HCT116 (cell line): ENCODE results near the gene CD22. TPM values are rescaled to one million over a fixed set of nuclear protein-coding genes. Genes with fewer than 3 reads are reported as not detected.

Experiments used
- ATAC-seq: fragments of 200-7000 bp; cut with Tn5 transposase; 2 replicates; pipeline ENCODE4 v1.9.1; 2020; ENCODE audit warnings: mild to moderate bottlenecking, moderate library complexity
- BruUV-seq: library from RNA; stranded (reverse); fragments of 400-500 nt; replicated peaks from 2 replicates; lab custom pipeline; 2021; lab: Mats Ljungman, UMichigan
- CTCF ChIA-PET: fragments of 300-600 bp; sonication (Branson Sonifier 250); formaldehyde crosslinking; loops from one replicate; lab custom pipeline; 2021; ENCODE audit warnings: antibody characterized with exemption; lab: Charles Lee
- POLR2A ChIA-PET: fragments of 300-600, 350-600 bp; sonication (Branson Sonifier 250); formaldehyde crosslinking; loops from one replicate; lab custom pipeline; 2021; ENCODE audit warnings: antibody characterized with exemption; lab: Charles Lee
- RAD21 ChIA-PET, 2 experiments: fragments of 300-600 bp; sonication (Branson Sonifier 250); formaldehyde crosslinking; loops; one replicate each; lab custom pipeline; 2023; ENCODE audit warnings: low total read pairs in 2 of 2; ENCODE audit not compliant: uncharacterized antibody in 2 of 2, unreplicated experiment in 2 of 2, low non-redundant PET in 1 of 2; lab: Charles Lee
- DNase-seq: peaks from one replicate; pipeline ENCODE4 v3.0.0-alpha.2; 2010; ENCODE audit warnings: low read depth, low spot score
- H2AFZ ChIP-seq: fragments of 200-600 bp; shearing (Covaris generic), sonication (generic); 2 replicates; pipeline ENCODE4 v1.6.1; 2017; ENCODE audit warnings: low read depth, mixed run types, mixed read lengths, antibody characterized with exemption, low read length; ENCODE audit not compliant: poor library complexity, severe bottlenecking
- H3K27ac ChIP-seq: 2 replicates; pipeline ENCODE4 v1.5.1; 2012; ENCODE audit warnings: low read depth, low read length
- H3K27me3 ChIP-seq: fragments of 200-600 bp; sonication (generic); 2 replicates; pipeline ENCODE4 v1.6.1; 2016; ENCODE audit warnings: mixed run types, low read length, mixed read lengths; ENCODE audit not compliant: insufficient read depth
- H3K36me3 ChIP-seq, 2 experiments: fragments of 200-500 bp in 1 of 2; fragments of 200-600 bp in 1 of 2; sonication (Bioruptor generic) in 1 of 2; sonication (generic) in 1 of 2; 2 replicates each; pipeline versions ENCODE4 v1.5.1 to v1.6.1; 2014 to 2016; ENCODE audit warnings: low read length in 2 of 2, inconsistent platforms in 1 of 2, mixed read lengths in 1 of 2, mixed run types in 1 of 2; ENCODE audit not compliant: insufficient read depth in 2 of 2, control insufficient read depth in 1 of 2
- H3K4me1 ChIP-seq, 2 experiments: fragments of 200-600 bp in 1 of 2; sonication (generic) in 1 of 2; 2 replicates each; pipeline versions ENCODE4 v1.5.1 to v1.6.1; 2012 to 2017; ENCODE audit warnings: low read length in 2 of 2, inconsistent platforms in 1 of 2, mild to moderate bottlenecking in 1 of 2, mixed read lengths in 1 of 2, mixed run types in 1 of 2, moderate library complexity in 1 of 2; ENCODE audit not compliant: insufficient read depth in 2 of 2, control insufficient read depth in 1 of 2
- H3K4me2 ChIP-seq: fragments of 200-600 bp; sonication (generic); 2 replicates; pipeline ENCODE4 v1.6.1; 2017; ENCODE audit warnings: mixed run types, low read length, mixed read lengths
- H3K4me3 ChIP-seq, 2 experiments: fragments of 200-600 bp in 1 of 2; sonication (generic) in 1 of 2; replicated peaks in 1 of 2; 2 replicates each; pipeline ENCODE4 v1.5.1; 2011 to 2016; ENCODE audit warnings: low read length in 2 of 2, control low read depth in 1 of 2, low read depth in 1 of 2, mild to moderate bottlenecking in 1 of 2, mixed read lengths in 1 of 2, mixed run types in 1 of 2
- H3K79me2 ChIP-seq: fragments of 200-600 bp; sonication (generic); 2 replicates; pipeline ENCODE4 v1.6.1; 2017; ENCODE audit warnings: mild to moderate bottlenecking, mixed run types, low read length, moderate library complexity, mixed read lengths; ENCODE audit not compliant: insufficient read depth
- H3K9ac ChIP-seq: fragments of 200-600 bp; sonication (generic); 2 replicates; pipeline ENCODE4 v1.6.1; 2016; ENCODE audit warnings: low read length, mixed read lengths
- H3K9me2 ChIP-seq: fragments of 200-600 bp; sonication (generic), shearing (Covaris generic); 2 replicates; pipeline ENCODE4 v1.6.1; 2017; ENCODE audit warnings: mixed run types, mild to moderate bottlenecking, moderate library complexity; ENCODE audit not compliant: insufficient read depth
- H3K9me3 ChIP-seq, 2 experiments: fragments of 200-500 bp in 1 of 2; fragments of 200-600 bp in 1 of 2; sonication (Bioruptor generic) in 1 of 2; sonication (generic) in 1 of 2; 2 replicates each; pipeline ENCODE4 v1.6.1; 2014 to 2017; ENCODE audit warnings: low read length in 2 of 2, mixed read lengths in 2 of 2, inconsistent platforms in 1 of 2, low read depth in 1 of 2, mild to moderate bottlenecking in 1 of 2, mixed run types in 1 of 2, moderate library complexity in 1 of 2; ENCODE audit not compliant: control insufficient read depth in 1 of 2, insufficient read depth in 1 of 2
- H4K20me1 ChIP-seq: fragments of 200-600 bp; sonication (generic), shearing (Covaris generic); 2 replicates; pipeline ENCODE4 v1.6.1; 2017; ENCODE audit warnings: mixed run types, mild to moderate bottlenecking, moderate library complexity; ENCODE audit not compliant: insufficient read depth
- ATF3 ChIP-seq: IDR thresholded peaks from 2 replicates; pipeline ENCODE4 v1.6.1; 2012
- CBX3 ChIP-seq: IDR thresholded peaks from 2 replicates; pipeline ENCODE4 v1.6.1; 2012; ENCODE audit warnings: low read depth
- CTCF ChIP-seq, 3 experiments: fragments of 200-600 bp in 1 of 3; sonication (generic) in 1 of 3; IDR thresholded peaks in 2 of 3; conservative IDR thresholded peaks in 1 of 3; 2 replicates each; pipeline ENCODE4 v1.5.1; 2012 to 2017; ENCODE audit warnings: low read depth in 2 of 3, low read length in 2 of 3, antibody characterized with exemption in 1 of 3, borderline replicate concordance in 1 of 3, control low read depth in 1 of 3, mild to moderate bottlenecking in 1 of 3, mixed read lengths in 1 of 3, mixed run types in 1 of 3, moderate library complexity in 1 of 3; ENCODE audit not compliant: insufficient read depth in 1 of 3
- EZH2 ChIP-seq: fragments of 200-600 bp; sonication (generic); IDR thresholded peaks from 2 replicates; pipeline ENCODE4 v1.6.1; 2017; ENCODE audit warnings: antibody characterized with exemption, mixed run types
- EZH2phosphoT487 ChIP-seq: fragments of 200-600 bp; IDR thresholded peaks from 2 replicates; pipeline ENCODE4 v1.6.1; 2018; ENCODE audit warnings: antibody characterized with exemption, borderline replicate concordance
- FOSL1 ChIP-seq: IDR thresholded peaks from 2 replicates; pipeline ENCODE4 v1.6.1; 2012; ENCODE audit warnings: low read depth
- JUND ChIP-seq: IDR thresholded peaks from 2 replicates; pipeline ENCODE4 v1.6.1; 2012
- MAX ChIP-seq: IDR thresholded peaks from 2 replicates; pipeline ENCODE4 v1.6.1; 2012
- POLR2A ChIP-seq: IDR thresholded peaks from 2 replicates; pipeline ENCODE4 v1.7.0; 2011; ENCODE audit warnings: borderline replicate concordance; ENCODE audit not compliant: insufficient read depth, insufficient read length; ENCODE audit errors: extremely low read depth
- POLR2AphosphoS5 ChIP-seq: IDR thresholded peaks from 2 replicates; pipeline ENCODE4 v1.6.1; 2011; ENCODE audit warnings: mild to moderate bottlenecking, low read depth, low read length, moderate library complexity
- SIN3A ChIP-seq: IDR thresholded peaks from 2 replicates; pipeline ENCODE4 v1.6.1; 2012; ENCODE audit warnings: low read depth
- SP1 ChIP-seq: IDR thresholded peaks from 2 replicates; pipeline ENCODE4 v1.6.1; 2012; ENCODE audit warnings: low read depth
- SRF ChIP-seq: IDR thresholded peaks from 2 replicates; pipeline ENCODE4 v1.6.1; 2012; ENCODE audit warnings: low read depth
- TCF7L2 ChIP-seq: IDR thresholded peaks from 2 replicates; pipeline ENCODE4 v1.7.0; 2011; ENCODE audit warnings: borderline replicate concordance, inconsistent platforms; ENCODE audit not compliant: insufficient read depth, insufficient read length; ENCODE audit errors: extremely low read depth
- YY1 ChIP-seq: IDR thresholded peaks from 2 replicates; pipeline ENCODE4 v1.6.1; 2011; ENCODE audit warnings: low read length, low read depth, moderate library complexity, mild to moderate bottlenecking; ENCODE audit not compliant: insufficient replicate concordance; ENCODE audit errors: extremely low read depth
- intact Hi-C: fragments of 100-400 bp; cut with micrococcal nuclease; formaldehyde crosslinking; loops from 2 replicates; pipeline ENCODE4 v1.10.0; 2022
- total RNA-seq: library from RNA; stranded (reverse); gene quantifications from one replicate; pipeline ENCODE4 v1.2.1, GENCODE V29; 2021; ENCODE audit not compliant: unreplicated experiment
- TF ChIP-seq, protein P1 (sequence below): IDR thresholded peaks from 2 replicates; pipeline ENCODE4 v1.6.1; 2011; ENCODE audit warnings: mild to moderate bottlenecking, low read length, moderate library complexity; ENCODE audit not compliant: insufficient replicate concordance; ENCODE audit errors: extremely low read depth
- TF ChIP-seq, protein P2 (sequence below): IDR thresholded peaks from 2 replicates; pipeline ENCODE4 v1.6.1; 2012; ENCODE audit warnings: low read depth

CD22 gene
- total RNA-seq, 1 experiment from 2014 or later: 7.0 TPM

- no peak overlapping the region for H3K4me3 ChIP-seq
- TF ChIP-seq MAX (no peak), CBX3 (no peak), FOSL1 (no peak), JUND (no peak), SIN3A (no peak), SRF (no peak), CTCF (IDR thresholded peaks at IDR 0.05 in 2 of 3, conservative IDR thresholded peaks at IDR 0.05 in 1 of 3; ENCODE audit: borderline replicate concordance in 1 of 3, insufficient read depth in 1 of 3, low read depth in 2 of 3, low read length in 2 of 3) (no peak), ATF3 (no peak), EZH2 (no peak), EZH2phosphoT487 (no peak), TCF7L2 (no peak), POLR2A (no peak), SP1 (no peak), YY1 (no peak), POLR2AphosphoS5 (no peak)
- TF ChIP-seq, protein P1, sequence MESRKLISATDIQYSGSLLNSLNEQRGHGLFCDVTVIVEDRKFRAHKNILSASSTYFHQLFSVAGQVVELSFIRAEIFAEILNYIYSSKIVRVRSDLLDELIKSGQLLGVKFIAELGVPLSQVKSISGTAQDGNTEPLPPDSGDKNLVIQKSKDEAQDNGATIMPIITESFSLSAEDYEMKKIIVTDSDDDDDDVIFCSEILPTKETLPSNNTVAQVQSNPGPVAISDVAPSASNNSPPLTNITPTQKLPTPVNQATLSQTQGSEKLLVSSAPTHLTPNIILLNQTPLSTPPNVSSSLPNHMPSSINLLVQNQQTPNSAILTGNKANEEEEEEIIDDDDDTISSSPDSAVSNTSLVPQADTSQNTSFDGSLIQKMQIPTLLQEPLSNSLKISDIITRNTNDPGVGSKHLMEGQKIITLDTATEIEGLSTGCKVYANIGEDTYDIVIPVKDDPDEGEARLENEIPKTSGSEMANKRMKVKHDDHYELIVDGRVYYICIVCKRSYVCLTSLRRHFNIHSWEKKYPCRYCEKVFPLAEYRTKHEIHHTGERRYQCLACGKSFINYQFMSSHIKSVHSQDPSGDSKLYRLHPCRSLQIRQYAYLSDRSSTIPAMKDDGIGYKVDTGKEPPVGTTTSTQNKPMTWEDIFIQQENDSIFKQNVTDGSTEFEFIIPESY: no peak
- TF ChIP-seq, protein P2, sequence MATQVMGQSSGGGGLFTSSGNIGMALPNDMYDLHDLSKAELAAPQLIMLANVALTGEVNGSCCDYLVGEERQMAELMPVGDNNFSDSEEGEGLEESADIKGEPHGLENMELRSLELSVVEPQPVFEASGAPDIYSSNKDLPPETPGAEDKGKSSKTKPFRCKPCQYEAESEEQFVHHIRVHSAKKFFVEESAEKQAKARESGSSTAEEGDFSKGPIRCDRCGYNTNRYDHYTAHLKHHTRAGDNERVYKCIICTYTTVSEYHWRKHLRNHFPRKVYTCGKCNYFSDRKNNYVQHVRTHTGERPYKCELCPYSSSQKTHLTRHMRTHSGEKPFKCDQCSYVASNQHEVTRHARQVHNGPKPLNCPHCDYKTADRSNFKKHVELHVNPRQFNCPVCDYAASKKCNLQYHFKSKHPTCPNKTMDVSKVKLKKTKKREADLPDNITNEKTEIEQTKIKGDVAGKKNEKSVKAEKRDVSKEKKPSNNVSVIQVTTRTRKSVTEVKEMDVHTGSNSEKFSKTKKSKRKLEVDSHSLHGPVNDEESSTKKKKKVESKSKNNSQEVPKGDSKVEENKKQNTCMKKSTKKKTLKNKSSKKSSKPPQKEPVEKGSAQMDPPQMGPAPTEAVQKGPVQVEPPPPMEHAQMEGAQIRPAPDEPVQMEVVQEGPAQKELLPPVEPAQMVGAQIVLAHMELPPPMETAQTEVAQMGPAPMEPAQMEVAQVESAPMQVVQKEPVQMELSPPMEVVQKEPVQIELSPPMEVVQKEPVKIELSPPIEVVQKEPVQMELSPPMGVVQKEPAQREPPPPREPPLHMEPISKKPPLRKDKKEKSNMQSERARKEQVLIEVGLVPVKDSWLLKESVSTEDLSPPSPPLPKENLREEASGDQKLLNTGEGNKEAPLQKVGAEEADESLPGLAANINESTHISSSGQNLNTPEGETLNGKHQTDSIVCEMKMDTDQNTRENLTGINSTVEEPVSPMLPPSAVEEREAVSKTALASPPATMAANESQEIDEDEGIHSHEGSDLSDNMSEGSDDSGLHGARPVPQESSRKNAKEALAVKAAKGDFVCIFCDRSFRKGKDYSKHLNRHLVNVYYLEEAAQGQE: no peak
- TF ChIP-seq, all 23 proteins: peak for 0
- peaks cover 0 to 6% of the 10 kb centered on the region in 2 experiments; a peak in 1 of 4 replicates for H3K9me3 ChIP-seq
- H3K79me2 ChIP-seq: no peaks in the 10 kb centered on the region
- H3K27me3 ChIP-seq: no peaks in the 10 kb centered on the region
- CTCF ChIA-PET: no interaction called here
- DNase-seq: no peak
- no peak overlapping the region for H2AFZ ChIP-seq
- no peaks in the 10 kb centered on the region for H3K9me2 ChIP-seq
- H3K27ac ChIP-seq: no peak overlapping the region
- BruUV-seq: no TSS peak
- H3K36me3 ChIP-seq: no peaks in the 10 kb centered on the region
- intact Hi-C loops: no loop called here
- H3K4me2 ChIP-seq: no peak overlapping the region
- no peak for ATAC-seq
- no peaks in the 10 kb centered on the region for H4K20me1 ChIP-seq
- H3K4me1 ChIP-seq: no peaks in the 10 kb centered on the region
- no peak overlapping the region for H3K9ac ChIP-seq
- POLR2A ChIA-PET: no interaction called here
- RAD21 ChIA-PET: no interaction called here
Observed at GRCh38 chr19:35297515-35297848, 31.5 kb upstream of the CD22 start.
